Peyer's patch (tissue), 4 donors: ENCODE measurements around the gene ANXA6. TPM values are rescaled to one million over a fixed set of nuclear protein-coding genes. Genes with fewer than 3 reads are reported as not detected.
A peak's percentile ranks its signal among the peaks of the same experiment; 100 is the strongest.

ENCODE experiments used
- DNase-seq, 3 donors: peaks; one replicate each; pipeline ENCODE4 v3.0.0-alpha.2; 2017 to 2019
- H3K27ac ChIP-seq, 4 donors: fragments of 200-600 bp; sonication (generic); one replicate each; pipeline ENCODE4 v1.5.1; 2016 to 2019
- H3K27me3 ChIP-seq, 2 donors: fragments of 200-600 bp; sonication (generic); one replicate each; pipeline ENCODE4 v1.5.1; 2019
- H3K36me3 ChIP-seq, 3 donors: fragments of 200-600 bp; sonication (generic); one replicate each; pipeline ENCODE4 v1.5.1; 2016 to 2019
- H3K4me1 ChIP-seq, 4 donors: fragments of 200-600 bp; sonication (generic); one replicate each; pipeline ENCODE4 v1.5.1; 2016 to 2019
- H3K4me3 ChIP-seq, 4 donors: fragments of 200-600 bp; sonication (generic); 1 replicate in 3 of 4; 2 replicates in 1 of 4; pipeline ENCODE4 v1.5.1; 2016 to 2019; ENCODE audit warnings: mild to moderate bottlenecking in 1 of 4
- H3K9me3 ChIP-seq, 4 donors: fragments of 200-600 bp; sonication (generic); one replicate each; pipeline ENCODE4 v1.5.1; 2016 to 2019; ENCODE audit warnings: mild to moderate bottlenecking in 1 of 4
- CTCF ChIP-seq, 6 experiments: fragments of 450-650 bp in 4 of 6; fragments of 200-600 bp in 2 of 6; sonication (generic) in 1 of 6; IDR thresholded peaks; one replicate each; pipeline ENCODE4 v1.5.1; 2017 to 2019; ENCODE audit warnings: antibody characterized with exemption in 6 of 6, mild to moderate bottlenecking in 3 of 6, moderate library complexity in 1 of 6
- POLR2A ChIP-seq, 2 donors: fragments of 450-650 bp; IDR thresholded peaks; one replicate each; pipeline ENCODE4 v1.5.1; 2017; ENCODE audit warnings: antibody characterized with exemption in 2 of 2, mild to moderate bottlenecking in 2 of 2, moderate library complexity in 2 of 2
- total RNA-seq, 4 donors: library from RNA; depleted of rRNA; stranded (reverse); fragments of >200 nt; gene quantifications; one replicate each; pipeline ENCODE4 v1.1.0, GENCODE V29; 2016

The ANXA6 gene
- total RNA-seq, 4 donors from 2014 or later: 11.2 to 228 (median 30.1) TPM

- Histone ChIP-seq H3K27ac (no peak overlapping the region), H3K36me3 (peaks cover 0 to 72% (median 0%) of the 10 kb centered on the region in 3 donors), H3K9me3 (no peaks in the 10 kb centered on the region), H3K27me3 (no peaks in the 10 kb centered on the region), H3K4me1 (peaks cover 0 to 32% (median 20%) of the 10 kb centered on the region in 4 donors), H3K4me3 (no peak overlapping the region)
- no peak for TF ChIP-seq POLR2A (IDR thresholded peaks at IDR 0.05)
- no peak for TF ChIP-seq CTCF (IDR thresholded peaks at IDR 0.05)
- no peak for DNase-seq
These were observed 20.3 kb downstream of the ANXA6 start for GRCh38 chr5:151137067-151137825.

DNA sequence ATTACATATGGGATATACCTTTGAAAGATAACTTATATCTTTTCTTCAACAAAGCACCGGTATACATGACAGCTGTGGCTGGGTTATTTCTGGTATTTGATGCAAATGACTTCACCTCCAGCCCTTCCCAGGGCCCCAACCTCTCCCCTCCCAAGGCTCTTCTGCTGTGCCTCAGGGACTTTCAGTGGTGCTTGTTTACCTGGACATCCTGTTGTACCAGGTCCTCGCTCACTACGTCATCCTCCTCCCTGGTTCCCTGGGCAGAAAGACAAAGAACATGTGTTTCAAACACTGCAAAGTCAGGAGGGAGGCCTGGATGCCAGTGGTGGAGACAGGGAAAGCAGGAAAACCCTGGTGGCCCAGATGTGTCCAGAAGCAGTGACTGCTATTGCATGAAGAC lies 23.4 kb downstream of the ANXA6 start:
- peak overlapping the region in 1 of 4 donors; percentile 61 for H3K27ac ChIP-seq
- H3K4me1 ChIP-seq: peaks cover 0 to 18% (median 8%) of the 10 kb centered on the region in 4 donors
- DNase-seq: peak in 2 of 3 donors; percentile 50 to 66
- TF ChIP-seq CTCF (IDR thresholded peaks at IDR 0.05) (no peak), POLR2A (IDR thresholded peaks at IDR 0.05) (no peak)
- no peak overlapping the region for H3K4me3 ChIP-seq
- peaks cover 0 to 95% (median 3%) of the 10 kb centered on the region in 3 donors for H3K36me3 ChIP-seq
- H3K9me3 ChIP-seq: no peaks in the 10 kb centered on the region
- no peaks in the 10 kb centered on the region for H3K27me3 ChIP-seq

DNA sequence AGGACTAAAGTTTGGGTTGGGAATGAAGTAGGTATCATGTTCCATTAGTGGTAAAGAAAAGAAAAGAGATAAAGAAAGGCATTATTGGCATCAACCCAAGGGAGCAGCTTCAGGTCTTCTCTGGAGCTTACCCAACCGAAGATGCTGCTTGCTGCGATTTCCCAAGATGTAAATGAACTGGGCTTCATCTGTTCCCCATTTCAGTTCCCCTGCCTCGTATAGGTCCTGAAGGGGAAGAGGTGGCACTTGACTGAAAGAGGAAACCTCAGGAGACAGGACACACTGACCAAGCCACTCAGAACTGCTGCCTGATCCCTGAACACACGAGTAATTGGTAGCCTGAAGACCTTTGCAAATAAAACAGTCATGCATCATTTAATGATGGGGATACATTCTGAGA lies 24.6 kb downstream of the ANXA6 start:
- DNase-seq: peak in 1 of 3 donors; percentile 47
- peak overlapping the region in 1 of 4 donors; percentile 61 for H3K27ac ChIP-seq
- H3K36me3 ChIP-seq: peaks cover 0 to 94% (median 3%) of the 10 kb centered on the region in 3 donors
- no peaks in the 10 kb centered on the region for H3K27me3 ChIP-seq
- no peaks in the 10 kb centered on the region for H3K9me3 ChIP-seq
- H3K4me1 ChIP-seq: peaks cover 0 to 22% (median 8%) of the 10 kb centered on the region in 4 donors
- no peak for TF ChIP-seq POLR2A (IDR thresholded peaks at IDR 0.05)
- no peak for TF ChIP-seq CTCF (IDR thresholded peaks at IDR 0.05)
- no peak overlapping the region for H3K4me3 ChIP-seq

DNA sequence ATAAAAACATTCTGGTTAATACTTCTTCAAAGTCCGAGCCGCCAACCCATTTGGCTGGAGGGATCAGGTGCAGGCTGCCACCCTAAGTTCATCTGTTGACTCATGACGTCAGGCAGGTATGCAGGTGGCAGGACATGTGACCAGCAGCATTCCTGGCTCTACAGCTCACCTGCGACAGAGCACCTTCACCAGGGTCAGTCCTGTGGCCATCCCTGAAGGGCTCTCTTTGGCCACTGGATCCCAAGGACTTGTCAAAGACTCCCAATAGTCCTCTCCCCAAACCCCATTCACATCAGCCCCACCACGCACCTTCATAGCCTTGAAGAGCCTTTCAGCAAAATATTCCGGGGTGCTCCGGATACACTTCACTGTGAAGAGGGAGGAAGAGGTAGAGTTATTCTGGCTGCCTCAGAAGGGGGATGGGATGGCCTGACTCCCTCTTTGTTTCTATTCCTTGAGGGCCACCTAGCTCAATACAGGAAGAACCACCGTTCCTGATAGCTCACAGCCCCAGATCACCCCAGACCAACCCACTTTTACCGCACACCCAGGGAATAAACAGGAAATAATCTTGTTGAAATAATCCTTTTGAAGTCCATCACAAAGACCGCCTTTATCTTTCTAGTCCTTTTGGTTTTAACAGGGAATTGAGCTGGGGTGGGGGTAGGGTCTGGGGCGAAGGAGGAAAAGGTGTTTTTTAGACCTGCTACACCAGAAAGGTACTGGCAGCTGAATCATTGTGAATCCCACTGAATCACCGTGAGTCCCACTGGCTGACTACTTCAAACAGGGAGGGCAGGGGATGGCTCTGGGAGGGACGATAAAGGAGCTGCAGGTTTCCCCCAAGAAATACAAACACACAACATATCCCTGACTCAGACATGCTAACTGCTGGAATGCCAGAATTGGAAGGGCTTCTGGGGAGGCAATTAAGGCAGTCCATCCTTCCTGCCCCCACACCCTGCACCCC lies 26.4 kb downstream of the ANXA6 start:
- Histone ChIP-seq H3K9me3 (no peaks in the 10 kb centered on the region), H3K27ac (peak overlapping the region in 1 of 4 donors; percentile 8), H3K27me3 (no peaks in the 10 kb centered on the region), H3K4me3 (no peak overlapping the region), H3K36me3 (peaks cover 0 to 86% (median 3%) of the 10 kb centered on the region in 3 donors), H3K4me1 (peaks cover 0 to 22% (median 8%) of the 10 kb centered on the region in 4 donors)
- peak in 1 of 3 donors; percentile 73 for DNase-seq
- TF ChIP-seq POLR2A (IDR thresholded peaks at IDR 0.05) (no peak), CTCF (IDR thresholded peaks at IDR 0.05) (no peak)

GRCh38 chr5:151130235-151130921 lies 27.2 kb downstream of the ANXA6 start:
- TF ChIP-seq POLR2A (IDR thresholded peaks at IDR 0.05) (no peak), CTCF (IDR thresholded peaks at IDR 0.05) (no peak)
- Histone ChIP-seq H3K27me3 (no peaks in the 10 kb centered on the region), H3K36me3 (peaks cover 0 to 78% (median 3%) of the 10 kb centered on the region in 3 donors), H3K9me3 (no peaks in the 10 kb centered on the region), H3K4me1 (peaks cover 0 to 26% (median 13%) of the 10 kb centered on the region in 4 donors), H3K27ac (no peak overlapping the region), H3K4me3 (no peak overlapping the region)
- no peak for DNase-seq
